ENCODE data around the gene PDHX. TPM values are rescaled to one million over a fixed set of nuclear protein-coding genes. Genes with fewer than 3 reads are reported as not detected.
"Not testable (repeated sequence)": the region's sequence is repeated elsewhere in the genome, so short reads cannot be mapped to it uniquely, and the experiment has no call there.

The PDHX gene
- total RNA-seq, 4 donors from 2014 or later, result 22.5 to 41.1 (median 28.6) TPM

GRCh38 chr11:34910817-34911216 is 5.6 kb upstream of the PDHX start:
- Histone ChIP-seq H3K9me3 (no peaks in the 10 kb centered on the region), H3K27ac (no peak overlapping the region), H3K4me3 (no peak overlapping the region), H3K4me1 (no peaks in the 10 kb centered on the region), H3K27me3 (no peaks in the 10 kb centered on the region), H3K36me3 (no peaks in the 10 kb centered on the region)
- DNase-seq, result no peak
- TF ChIP-seq POLR2A (IDR thresholded peaks at IDR 0.05), result no peak
- TF ChIP-seq CTCF (IDR thresholded peaks at IDR 0.05), result no peak
- intact Hi-C loops (cut with DNase I; ENCODE audit: low total_unique reads), result no loop called here

GRCh38 chr11:34911676-34912075 is 4.7 kb upstream of the PDHX start:
- no peak for DNase-seq
- intact Hi-C loops (cut with DNase I; ENCODE audit: low total_unique reads), result no loop called here
- H3K9me3 ChIP-seq, result no peaks in the 10 kb centered on the region
- no peak overlapping the region for H3K4me3 ChIP-seq
- no peaks in the 10 kb centered on the region for H3K4me1 ChIP-seq
- TF ChIP-seq POLR2A (IDR thresholded peaks at IDR 0.05) (no peak), CTCF (IDR thresholded peaks at IDR 0.05) (no peak)
- H3K27ac ChIP-seq, result no peak overlapping the region
- H3K36me3 ChIP-seq, result no peaks in the 10 kb centered on the region
- H3K27me3 ChIP-seq, result no peaks in the 10 kb centered on the region

- intact Hi-C loops (cut with DNase I; ENCODE audit: low total_unique reads); H3K4me3 ChIP-seq: not testable (repeated sequence)
Observed at GRCh38 chr11:34913556-34913955, 2.9 kb upstream of the PDHX start.

GRCh38 chr11:34915136-34916014 is 1.0 kb upstream of the PDHX start:
- H3K9me3 ChIP-seq, result no peaks in the 10 kb centered on the region
- peaks cover 0 to 6% of the 10 kb centered on the region in 2 donors for H3K4me1 ChIP-seq
- H3K36me3 ChIP-seq, result no peaks in the 10 kb centered on the region
- H3K4me3 ChIP-seq, result peak overlapping the region; percentile 78 to 86
- no peaks in the 10 kb centered on the region for H3K27me3 ChIP-seq
- no peak for DNase-seq
- peak overlapping the region; percentile 94 to 97 for H3K27ac ChIP-seq
- TF ChIP-seq CTCF (IDR thresholded peaks at IDR 0.05), result no peak
- TF ChIP-seq POLR2A (IDR thresholded peaks at IDR 0.05), result no peak
- intact Hi-C loops (cut with DNase I; ENCODE audit: low total_unique reads), result no loop called here

More at GRCh38 chr11:34913556-34913955, 2.9 kb upstream of the PDHX start:
- not testable (repeated sequence) for H3K27ac ChIP-seq, H3K36me3 ChIP-seq, H3K9me3 ChIP-seq, DNase-seq, H3K27me3 ChIP-seq, H3K4me1 ChIP-seq

GRCh38 chr11:34916843-34917770 is 689 bp downstream of the PDHX start:
- no peak for DNase-seq

More at GRCh38 chr11:34916843-34917770, 689 bp downstream of the PDHX start:
- H3K27ac ChIP-seq, result peak overlapping the region; percentile 94 to 97
- H3K9me3 ChIP-seq, result no peaks in the 10 kb centered on the region
- TF ChIP-seq POLR2A (IDR thresholded peaks at IDR 0.05), result no peak
- TF ChIP-seq CTCF (IDR thresholded peaks at IDR 0.05), result no peak
- intact Hi-C loops (cut with DNase I; ENCODE audit: low total_unique reads), result no loop called here
- peaks cover 0 to 6% of the 10 kb centered on the region in 2 donors for H3K4me1 ChIP-seq
- H3K4me3 ChIP-seq, result peak overlapping the region; percentile 78 to 86
- H3K36me3 ChIP-seq, result no peaks in the 10 kb centered on the region
- H3K27me3 ChIP-seq, result no peaks in the 10 kb centered on the region
